SW 1271 (cell line): ENCODE results near the gene PMIS2.
"Not testable (repeated sequence)": the region's sequence is repeated elsewhere in the genome, so short reads cannot be mapped to it uniquely, and the experiment has no call there.

ENCODE experiments used
- DNase-seq, 2 experiments: peaks; one replicate each; lab custom pipeline; 2025; lab: John Stamatoyannopoulos, UW

The PMIS2 gene

GRCh38 chr19:35595026-35595425 is 9.1 kb downstream of the PMIS2 start:
- DNase-seq, result not testable (repeated sequence)

GRCh38 chr19:35595928-35596327 is 10.0 kb downstream of the PMIS2 start:
- DNase-seq, result no peak

DNA sequence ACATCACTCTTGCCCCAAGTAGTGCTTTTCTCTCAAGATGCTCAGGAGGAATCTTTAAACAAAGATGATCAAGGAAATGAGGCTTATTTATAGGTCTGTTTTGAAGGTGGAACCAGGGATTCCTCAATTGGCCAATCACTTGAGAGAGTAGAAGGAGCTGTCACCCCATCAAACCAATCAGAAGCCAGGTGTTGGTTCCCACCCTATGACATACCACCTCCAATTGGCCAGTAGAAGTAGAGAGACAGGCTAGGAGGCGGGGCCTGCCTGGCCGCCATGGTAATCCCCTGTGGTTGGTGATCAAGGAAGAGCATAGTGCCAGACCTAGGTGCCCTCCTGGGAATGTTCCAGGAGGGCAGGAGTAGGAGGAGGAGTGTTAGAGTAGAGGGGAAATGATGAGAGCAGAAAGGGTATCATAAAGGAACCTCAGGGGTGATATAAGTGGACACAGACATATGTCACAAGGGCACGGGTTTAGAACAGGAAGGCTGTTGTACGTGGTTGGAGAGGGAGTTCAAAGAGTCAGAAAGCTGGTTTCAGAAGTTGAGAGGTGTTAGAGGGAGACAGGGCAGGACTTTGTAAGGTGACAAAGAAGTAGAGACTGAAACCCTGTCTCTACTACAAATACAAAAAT is 10.5 kb downstream of the PMIS2 start:
- DNase-seq, result peak in 1 of 2 experiments; percentile 11

- no peak for DNase-seq
Observed at GRCh38 chr19:35601971-35602370, 16.0 kb downstream of the PMIS2 start.

GRCh38 chr19:35604436-35604835 is 18.5 kb downstream of the PMIS2 start:
- not testable (repeated sequence) for DNase-seq

GRCh38 chr19:35607170-35607569 is 21.2 kb downstream of the PMIS2 start:
- not testable (repeated sequence) for DNase-seq

DNA sequence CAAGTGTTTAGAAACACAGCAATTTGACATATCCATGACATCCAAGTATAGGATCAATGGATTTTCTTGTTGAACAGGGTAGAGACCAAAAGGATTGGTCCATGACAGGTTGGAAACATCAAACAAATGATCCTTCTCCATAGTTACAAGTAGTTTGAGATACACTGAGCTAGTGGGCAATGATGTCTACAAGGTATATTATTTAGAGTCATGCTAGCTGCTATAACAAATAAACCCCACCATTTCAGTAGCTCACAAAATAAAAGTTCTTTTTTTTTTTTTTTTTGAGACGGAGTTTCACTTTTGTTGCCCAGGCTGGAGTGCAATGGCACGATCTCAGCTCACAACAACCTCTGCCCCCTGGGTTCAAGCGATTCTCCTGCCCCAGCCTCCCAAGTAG is 21.7 kb downstream of the PMIS2 start:
- no peak for DNase-seq

DNA sequence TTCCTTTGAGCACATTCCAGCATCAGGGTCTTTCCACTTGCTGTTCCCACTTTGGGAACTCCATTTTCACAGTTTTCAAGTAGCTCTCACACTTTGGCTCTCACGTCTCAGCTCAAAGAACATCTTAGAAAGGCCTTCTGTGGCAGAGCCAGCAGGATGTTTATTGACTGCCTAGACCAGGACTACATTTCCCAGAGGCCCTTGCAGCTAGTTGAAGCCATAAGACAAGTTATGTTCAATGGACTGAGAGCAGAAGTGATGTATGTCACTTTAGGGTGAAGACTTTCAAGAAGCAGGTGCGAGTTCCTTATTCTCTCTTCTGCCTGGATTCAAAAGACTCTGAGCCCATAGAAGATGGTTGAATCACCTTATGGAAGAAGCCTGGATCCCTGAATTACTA is 22.3 kb downstream of the PMIS2 start:
- no peak for DNase-seq

GRCh38 chr19:35609851-35610353 is 23.9 kb downstream of the PMIS2 start:
- no peak for DNase-seq

GRCh38 chr19:35612224-35612558 is 26.2 kb downstream of the PMIS2 start:
- DNase-seq, result no peak

- DNase-seq, result peak; percentile 67 to 83
Observed at GRCh38 chr19:35612559-35613321, 26.8 kb downstream of the PMIS2 start, which contains the start of gene HAUS5. Gene HAUS5 (plus strand): TSS chr19:35612735. CDS start chr19:35612795, 60 bp downstream.

GRCh38 chr19:35613574-35613973 is 27.6 kb downstream of the PMIS2 start:
- no peak for DNase-seq

- no peak for DNase-seq
Observed at GRCh38 chr19:35615036-35615435, 29.1 kb downstream of the PMIS2 start.

DNA sequence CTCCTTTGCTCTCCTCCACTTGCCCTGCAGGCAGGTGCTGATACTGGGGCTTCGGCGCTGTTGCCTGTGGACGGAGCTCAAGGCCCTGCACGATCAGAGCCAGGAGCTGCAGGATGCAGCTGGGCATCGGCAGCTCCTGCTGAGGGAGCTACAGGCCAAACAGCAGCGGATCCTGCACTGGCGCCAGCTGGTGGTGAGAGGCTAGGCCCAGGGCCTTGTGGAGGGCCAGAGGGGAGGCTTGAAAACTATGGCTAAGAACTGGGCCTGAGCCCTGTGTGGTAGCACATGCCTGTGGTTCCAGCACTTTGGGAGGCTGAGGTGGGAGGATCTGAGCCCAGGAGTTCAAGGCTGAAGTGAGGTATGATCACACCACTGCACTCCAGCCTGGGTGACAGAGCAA is 32.9 kb downstream of the PMIS2 start:
- no peak for DNase-seq

DNA sequence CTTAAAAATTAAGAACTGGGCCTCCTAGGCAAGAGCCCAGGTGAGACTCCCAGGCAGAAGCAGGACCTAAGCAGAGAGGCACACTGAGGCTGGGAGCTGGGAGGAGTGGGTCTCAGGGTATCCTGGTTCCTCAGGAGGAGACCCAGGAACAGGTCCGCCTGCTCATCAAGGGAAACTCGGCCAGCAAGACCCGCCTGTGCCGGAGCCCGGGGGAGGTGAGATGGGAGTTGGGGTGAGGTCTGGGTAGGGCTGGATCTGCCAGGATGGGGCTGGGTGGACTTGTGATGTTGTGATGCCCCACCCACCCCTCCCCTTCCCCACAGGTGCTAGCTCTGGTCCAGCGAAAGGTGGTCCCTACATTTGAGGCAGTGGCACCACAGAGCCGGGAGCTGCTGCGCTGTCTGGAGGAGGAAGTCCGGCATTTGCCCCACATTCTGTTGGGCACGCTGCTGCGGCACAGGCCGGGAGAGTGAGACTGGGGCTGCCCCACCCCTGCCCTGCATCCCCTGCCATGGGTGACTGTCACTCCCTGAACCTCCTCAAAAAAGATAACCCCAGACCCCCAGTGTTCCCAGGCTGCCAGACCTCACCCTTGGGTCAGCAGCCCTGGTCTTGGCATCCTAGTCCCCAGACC is 33.4 kb downstream of the PMIS2 start:
- no peak for DNase-seq

DNA sequence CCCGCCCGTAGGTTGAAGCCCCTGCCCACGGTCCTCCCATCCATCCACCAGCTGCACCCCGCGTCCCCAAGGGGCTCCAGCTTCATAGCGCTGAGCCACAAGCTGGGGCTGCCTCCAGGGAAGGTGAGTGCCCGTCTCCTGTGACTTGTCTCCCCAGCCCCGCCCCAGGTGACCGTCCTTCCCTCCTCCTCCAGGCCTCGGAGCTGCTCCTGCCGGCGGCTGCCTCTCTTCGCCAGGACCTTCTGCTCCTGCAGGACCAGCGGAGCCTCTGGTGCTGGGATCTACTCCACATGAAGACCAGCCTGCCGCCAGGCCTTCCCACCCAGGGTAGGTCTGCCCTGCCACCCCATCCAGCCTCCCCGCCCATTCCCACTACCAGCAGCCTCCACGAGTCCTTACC is 34.0 kb downstream of the PMIS2 start:
- DNase-seq, result no peak

DNA sequence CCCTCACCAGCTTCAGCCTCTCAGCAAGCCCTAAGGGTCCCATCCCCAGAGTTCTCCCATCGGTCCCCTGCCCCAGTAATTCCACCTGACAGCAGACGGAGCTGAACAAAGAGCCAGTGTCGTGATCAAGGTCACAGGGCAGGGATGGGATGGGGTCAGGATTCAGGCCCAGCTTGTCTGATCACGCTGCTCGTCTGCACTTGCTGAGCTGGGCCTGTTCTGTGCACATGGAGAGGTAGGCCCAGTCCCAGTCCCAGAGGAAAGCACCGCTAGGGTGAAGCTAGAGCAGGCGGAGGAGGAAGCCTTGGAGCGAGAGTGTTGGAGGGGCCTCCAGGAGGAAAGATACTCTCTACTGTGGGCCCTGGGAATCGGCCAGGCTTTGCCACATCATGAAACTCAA is 35.7 kb downstream of the PMIS2 start:
- no peak for DNase-seq

- no peak for DNase-seq
Observed at GRCh38 chr19:35622750-35623149, 36.8 kb downstream of the PMIS2 start.

DNA sequence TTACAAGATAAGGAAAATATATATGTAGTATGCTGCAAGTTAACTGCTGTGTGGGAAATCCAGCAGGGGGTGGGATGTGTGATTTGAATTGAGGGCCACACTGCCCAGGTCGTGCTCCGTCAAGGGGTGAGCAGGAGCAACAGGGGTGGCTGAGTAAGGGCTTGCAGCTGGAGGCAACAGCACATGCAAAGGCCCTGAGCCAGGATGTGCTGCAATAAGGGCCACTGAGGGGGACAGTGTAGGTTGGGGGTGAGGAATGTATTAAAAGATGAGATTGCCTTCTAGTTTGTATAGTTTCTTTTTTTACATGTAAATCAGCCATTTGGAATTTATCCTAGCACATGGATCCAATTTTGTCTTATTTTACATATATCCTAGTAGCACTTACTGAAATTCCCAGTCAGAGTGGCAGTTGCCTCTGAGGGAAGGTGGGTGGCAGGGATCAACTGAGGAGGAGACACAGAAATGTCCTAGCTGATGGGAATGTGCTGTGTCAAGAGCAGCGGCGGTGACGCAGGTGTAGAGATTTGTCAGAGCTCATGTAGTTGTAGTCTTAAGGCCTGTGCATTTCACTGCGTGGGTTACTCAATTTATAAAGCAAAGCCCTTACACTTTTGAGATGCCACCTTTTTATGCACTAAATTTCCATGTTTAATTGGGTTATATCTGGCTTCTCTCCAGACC is 37.5 kb downstream of the PMIS2 start:
- no peak for DNase-seq

DNA sequence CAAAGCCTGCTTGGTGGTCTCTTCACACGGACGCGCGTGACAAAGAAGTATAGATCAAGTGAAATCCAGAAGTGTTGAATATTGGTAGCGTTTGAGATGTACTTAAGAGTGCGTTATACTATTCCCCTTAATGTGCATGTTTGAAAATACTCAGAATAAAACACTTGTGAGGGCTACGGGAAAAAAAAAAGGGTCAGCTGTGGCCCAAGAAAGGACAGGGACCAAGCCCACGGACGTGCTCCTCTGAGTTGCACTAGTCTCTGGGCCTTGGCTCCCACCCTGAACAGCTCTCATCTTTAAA is 42.2 kb downstream of the PMIS2 start:
- DNase-seq, result no peak

DNA sequence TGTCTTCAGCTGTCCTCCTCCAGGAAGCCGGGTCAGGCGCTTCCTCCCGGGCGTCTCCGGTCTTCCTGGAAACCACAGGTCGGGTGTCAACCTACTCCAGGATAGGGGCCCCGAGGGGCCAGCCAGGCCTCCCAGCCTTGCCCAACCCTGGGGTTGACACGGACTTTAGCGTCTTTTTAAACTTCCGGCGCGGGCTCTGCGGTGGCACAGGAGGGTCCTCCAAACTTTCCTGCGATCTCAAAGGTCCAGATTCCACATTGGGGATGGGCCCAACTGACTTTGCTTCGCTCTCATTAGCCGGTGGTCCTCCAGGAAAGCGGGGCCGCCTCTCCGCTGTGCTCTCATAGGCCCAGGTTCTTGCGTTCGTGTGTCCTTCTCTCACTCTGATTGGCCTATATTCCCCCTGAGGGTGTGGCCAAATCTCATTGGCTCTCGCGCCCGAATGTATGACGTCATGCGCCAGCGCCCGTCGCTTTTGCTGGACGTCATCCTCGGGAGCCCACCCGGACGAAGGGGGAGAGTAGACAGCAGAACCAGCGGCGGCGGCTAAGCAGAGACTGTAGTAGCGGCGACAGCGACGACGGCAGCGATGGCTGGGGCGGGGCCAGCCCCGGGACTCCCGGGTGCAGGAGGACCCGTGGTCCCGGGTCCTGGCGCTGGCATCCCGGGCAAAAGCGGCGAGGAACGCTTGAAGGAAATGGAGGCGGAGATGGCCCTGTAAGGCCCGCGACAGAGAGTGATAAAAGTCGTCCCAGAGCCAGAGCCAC is 42.8 kb downstream of the PMIS2 start, which contains the start of gene RBM42:
TSS of gene RBM42 (plus strand) at position 472 of the 767 bp plus-strand sequence. CDS start at position 590, 118 bp downstream.
- DNase-seq, result peak; percentile 95 to 97

DNA sequence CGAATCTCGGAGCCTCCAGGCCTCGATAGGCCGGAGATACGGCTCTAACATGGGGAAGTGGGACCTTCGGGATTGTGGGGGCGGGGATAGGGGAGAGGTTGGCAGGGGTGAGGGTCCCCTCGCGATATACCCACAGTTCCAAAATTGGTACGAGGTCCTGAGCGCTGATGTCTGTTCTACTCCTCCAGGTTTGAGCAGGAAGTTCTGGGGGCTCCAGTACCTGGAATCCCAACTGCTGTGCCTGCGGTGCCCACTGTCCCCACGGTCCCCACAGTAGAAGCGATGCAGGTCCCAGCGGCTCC is 43.3 kb downstream of the PMIS2 start:
- DNase-seq, result no peak
